HG03060 (cell line): ENCODE results near the gene RIPPLY3.
A peak's percentile ranks its signal among the peaks of the same experiment; 100 is the strongest.
"Not testable (repeated sequence)": the region's sequence is repeated elsewhere in the genome, so short reads cannot be mapped to it uniquely, and the experiment has no call there.

ENCODE experiments used
- ATAC-seq: cut with Tn5 transposase; IDR thresholded peaks from one replicate; pipeline ENCODE4 v1.9.1; 2021; ENCODE audit warnings: low read depth, moderate number of reproducible peaks; ENCODE audit not compliant: unreplicated experiment

The RIPPLY3 gene

GRCh38 chr21:36980280-36981048, 26.0 kb upstream of the RIPPLY3 start:
- ATAC-seq, result no peak

- no peak for ATAC-seq
These were observed 25.5 kb upstream of the RIPPLY3 start for GRCh38 chr21:36981049-36981391.

- no peak for ATAC-seq
These were observed 24.4 kb upstream of the RIPPLY3 start for GRCh38 chr21:36981977-36982700.

- no peak for ATAC-seq
These were observed 20.5 kb upstream of the RIPPLY3 start for GRCh38 chr21:36985751-36986594.

- ATAC-seq, result no peak
These were observed 18.7 kb upstream of the RIPPLY3 start for GRCh38 chr21:36987845-36988244.

GRCh38 chr21:36988536-36988935, 18.0 kb upstream of the RIPPLY3 start:
- ATAC-seq, result no peak

- peak; percentile 19 for ATAC-seq
These were observed 17.3 kb upstream of the RIPPLY3 start for GRCh38 chr21:36989199-36989698.

GRCh38 chr21:36989699-36990507, 16.6 kb upstream of the RIPPLY3 start:
- ATAC-seq, result peak; percentile 72

- no peak for ATAC-seq
These were observed 15.8 kb upstream of the RIPPLY3 start for GRCh38 chr21:36990508-36991205.

- no peak for ATAC-seq
These were observed 13.8 kb upstream of the RIPPLY3 start for GRCh38 chr21:36992671-36993070.

- ATAC-seq, result no peak
These were observed 11.9 kb upstream of the RIPPLY3 start for GRCh38 chr21:36994501-36995158.

GRCh38 chr21:36995285-36995684, 11.2 kb upstream of the RIPPLY3 start:
- ATAC-seq, result not testable (repeated sequence)

GRCh38 chr21:36999131-36999898, 7.2 kb upstream of the RIPPLY3 start:
- no peak for ATAC-seq

- ATAC-seq, result no peak
These were observed 6.1 kb upstream of the RIPPLY3 start for GRCh38 chr21:37000381-37000780.

GRCh38 chr21:37001441-37001840, 5.1 kb upstream of the RIPPLY3 start:
- no peak for ATAC-seq

GRCh38 chr21:37002851-37003250, 3.7 kb upstream of the RIPPLY3 start:
- not testable (repeated sequence) for ATAC-seq

- ATAC-seq, result not testable (repeated sequence)
These were observed 2.6 kb upstream of the RIPPLY3 start for GRCh38 chr21:37003917-37004316.
